GM18861 (cell line): Measurements from ENCODE around the gene IFNB1.

Experiments
- ATAC-seq: cut with Tn5 transposase; IDR thresholded peaks from one replicate; pipeline ENCODE4 v1.9.1; 2021; ENCODE audit not compliant: unreplicated experiment

The IFNB1 gene

DNA sequence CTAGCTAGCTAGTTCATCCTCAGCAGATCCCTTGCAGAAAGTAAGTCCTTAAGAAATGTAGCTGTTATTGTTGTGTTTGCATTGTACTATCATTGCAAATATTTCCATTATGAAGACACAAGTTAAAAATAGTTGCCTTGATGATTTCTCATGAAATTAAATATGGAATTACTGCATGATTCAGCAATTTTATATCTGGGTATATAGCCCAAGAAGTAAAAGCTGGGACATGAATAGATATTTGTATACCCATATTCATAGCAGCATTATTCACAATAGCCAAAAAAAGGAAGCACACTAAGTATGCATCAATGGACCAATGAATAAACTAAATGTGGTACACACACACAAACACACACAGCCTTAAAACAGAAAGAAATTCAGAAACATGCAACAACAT lies 6.8 kb downstream of the IFNB1 start:
- no peak for ATAC-seq

GRCh38 chr9:21070171-21070571 lies 7.6 kb downstream of the IFNB1 start:
- ATAC-seq, result no peak

DNA sequence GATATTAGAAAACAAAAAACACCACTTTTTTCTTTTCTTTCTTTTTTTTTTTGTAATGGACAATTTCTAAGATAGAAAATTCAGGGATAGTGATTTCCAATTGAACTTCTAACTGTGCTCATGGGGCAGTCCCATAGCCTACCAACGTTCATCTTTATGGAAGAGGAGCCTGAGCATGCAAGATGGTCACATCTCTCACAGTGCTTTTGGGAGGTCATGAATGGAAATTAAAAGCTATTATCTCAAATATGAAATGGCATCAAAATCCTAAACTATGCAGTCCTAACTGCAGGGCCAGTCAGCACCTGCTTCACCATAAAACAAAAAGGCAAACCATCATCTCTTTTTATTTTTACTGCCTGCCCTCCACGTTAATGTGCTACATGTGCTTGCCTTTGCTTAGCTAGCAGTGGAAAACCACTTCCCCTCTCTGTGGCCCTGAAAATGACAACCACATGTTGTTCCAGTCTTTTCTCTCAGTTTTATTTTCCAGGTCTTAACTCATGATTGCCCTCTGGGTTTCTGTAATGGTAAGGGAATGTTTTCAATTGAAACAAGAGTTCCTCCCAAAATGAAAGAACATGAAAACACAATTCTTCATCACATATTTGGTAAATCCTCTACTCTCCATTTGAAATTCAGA lies 16.7 kb downstream of the IFNB1 start:
- no peak for ATAC-seq

GRCh38 chr9:21056931-21057330 lies 20.8 kb downstream of the IFNB1 start:
- no peak for ATAC-seq

GRCh38 chr9:21053851-21054250 lies 23.9 kb downstream of the IFNB1 start:
- no peak for ATAC-seq

- ATAC-seq, result no peak
These were observed 30.5 kb downstream of the IFNB1 start for GRCh38 chr9:21047281-21047691.

DNA sequence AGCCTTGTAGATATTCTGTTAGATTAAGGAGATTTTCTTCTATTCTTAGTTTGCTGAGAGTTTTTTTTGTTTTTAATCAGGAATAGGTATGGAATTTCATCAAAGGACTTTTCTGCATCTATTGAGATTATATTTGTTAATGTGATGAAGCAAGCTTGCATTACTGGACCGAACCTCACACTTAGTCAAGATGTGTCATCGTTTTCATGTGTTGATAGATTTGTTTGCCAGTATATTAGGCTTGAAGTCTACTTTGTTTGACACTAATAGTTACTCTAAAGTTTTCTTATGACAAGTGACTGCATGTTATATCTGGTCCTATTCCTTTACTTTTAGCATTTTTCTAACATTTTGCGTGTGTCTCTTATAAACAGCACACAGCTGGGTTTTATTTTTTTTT lies 33.9 kb downstream of the IFNB1 start:
- ATAC-seq, result no peak

DNA sequence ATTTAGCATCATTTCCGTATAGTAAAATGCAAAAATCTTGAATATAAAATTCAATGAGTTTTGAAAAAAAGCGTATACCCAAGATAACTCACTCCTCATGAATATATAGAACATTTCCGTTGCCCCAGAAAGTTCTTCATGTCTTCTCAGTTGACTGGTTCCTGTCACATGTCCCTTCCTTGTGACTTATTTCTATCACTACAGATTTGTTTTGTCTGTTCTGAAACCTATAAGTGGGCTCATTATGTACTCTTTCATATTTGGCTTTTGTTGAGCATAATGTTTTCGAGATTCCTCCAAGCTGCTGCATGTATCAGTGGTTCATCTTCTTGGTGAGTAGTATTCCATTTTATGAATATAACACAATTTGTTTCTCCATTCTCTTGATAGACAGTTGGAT lies 35.3 kb downstream of the IFNB1 start:
- ATAC-seq, result no peak

DNA sequence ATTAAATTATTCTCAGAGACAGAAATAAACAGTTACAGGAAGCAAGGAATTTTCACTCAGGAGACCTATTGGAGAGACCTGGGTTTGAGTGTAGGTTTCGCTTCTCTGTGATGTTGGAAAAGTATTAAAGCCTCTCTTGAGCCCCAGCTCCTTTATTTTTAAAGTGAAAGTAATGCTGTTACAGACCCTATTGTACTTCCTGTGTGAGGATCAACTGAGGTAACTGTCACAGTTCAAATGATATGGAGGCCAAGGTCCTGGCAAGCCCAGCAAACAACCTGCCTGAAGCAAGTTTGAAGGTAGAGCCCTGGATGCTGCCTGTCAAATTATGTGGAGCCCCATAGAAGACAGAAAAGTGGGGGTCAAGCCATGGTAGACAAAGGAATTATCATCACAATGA lies 38.4 kb downstream of the IFNB1 start:
- no peak for ATAC-seq

- ATAC-seq, result no peak
These were observed 40.5 kb downstream of the IFNB1 start for GRCh38 chr9:21037278-21037677.

DNA sequence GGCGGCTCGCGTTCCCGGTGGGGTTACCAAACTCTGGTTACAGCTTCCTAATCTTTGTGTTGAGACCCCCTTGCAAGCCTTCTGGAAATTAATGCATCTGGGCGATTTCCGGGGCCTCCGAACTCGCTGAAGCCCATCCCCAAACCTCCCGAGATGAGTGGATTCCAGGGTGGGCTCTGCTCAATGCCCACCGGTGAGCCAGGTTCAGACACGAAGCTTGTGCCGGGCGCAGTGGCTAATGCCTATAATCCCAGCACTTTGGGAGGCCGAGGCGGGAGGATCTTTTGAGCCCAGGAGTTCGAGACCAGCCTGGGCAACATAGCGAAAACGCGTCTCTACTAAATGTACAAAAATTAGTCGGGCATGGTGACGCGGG lies 45.9 kb downstream of the IFNB1 start:
- ATAC-seq, result no peak

DNA sequence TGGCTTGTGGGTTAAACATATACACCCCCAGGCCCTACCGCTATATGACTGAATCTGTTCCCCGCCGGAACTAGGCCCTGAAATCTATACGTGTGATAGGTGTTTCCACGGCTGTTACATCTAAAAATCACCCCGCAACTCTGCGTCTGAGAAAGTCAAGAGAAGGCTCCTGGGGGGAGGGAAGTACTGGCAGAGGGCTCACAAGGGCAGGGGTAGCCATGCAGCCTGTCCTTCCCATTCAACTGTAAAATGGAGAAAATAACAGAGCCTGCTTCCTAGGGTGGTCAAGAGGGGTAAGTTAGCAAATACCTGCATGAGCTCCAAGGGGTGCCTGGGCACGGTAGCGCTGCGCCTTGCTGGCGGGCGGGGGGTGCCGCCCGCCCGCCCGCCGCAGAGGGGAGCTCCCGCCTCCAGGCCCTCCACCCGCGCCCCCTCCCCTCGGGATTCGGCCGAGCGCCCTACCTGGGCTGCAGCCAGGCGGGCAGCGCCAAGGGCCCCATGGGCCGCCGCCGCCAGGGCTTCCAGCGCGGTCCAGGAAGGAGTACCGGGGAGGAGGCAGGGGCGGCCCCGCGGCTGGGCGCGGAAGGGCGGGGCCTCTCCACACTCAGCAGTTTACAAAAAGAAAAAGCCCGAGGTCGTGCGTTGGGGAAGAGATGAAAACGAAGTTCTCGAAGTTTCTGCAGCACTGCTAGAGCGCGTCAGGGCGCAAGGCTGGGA lies 46.5 kb downstream of the IFNB1 start, which contains the start of gene HACD4:
TSS of gene HACD4 (minus strand) at position 550 of the 717 bp plus-strand sequence. CDS start at position 500, 50 bp downstream.
- ATAC-seq, result peak; percentile 56

DNA sequence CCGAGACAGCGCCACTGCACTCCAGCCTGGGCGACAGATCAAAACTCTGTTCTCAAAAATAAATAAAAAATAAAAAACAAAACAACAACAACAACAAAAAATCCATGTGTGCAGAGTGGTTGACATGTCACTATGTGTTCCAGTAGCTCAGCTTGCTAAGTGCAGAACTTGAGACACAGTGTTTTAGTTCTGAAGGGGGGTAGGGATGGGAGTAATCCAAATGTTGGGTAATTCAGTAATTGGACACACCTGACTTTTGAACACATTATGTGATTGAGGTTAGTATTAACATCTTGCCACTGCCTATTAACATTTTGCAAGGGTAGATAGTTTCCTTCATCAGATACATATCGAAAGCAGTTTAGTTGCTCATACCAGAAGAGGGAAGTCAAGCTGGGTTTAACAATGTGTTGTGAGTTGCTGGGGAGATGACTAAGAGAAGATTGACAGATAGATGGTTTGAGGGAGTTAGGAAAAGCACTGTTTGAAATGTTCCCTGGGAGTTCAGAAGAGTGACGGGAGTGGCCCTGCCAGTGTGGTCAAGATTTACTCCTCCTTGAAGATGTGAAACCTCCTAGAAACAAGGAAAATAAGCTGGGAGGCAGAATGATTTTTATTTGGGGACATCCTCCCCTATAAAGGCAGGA lies 47.2 kb downstream of the IFNB1 start:
- peak; percentile 90 for ATAC-seq

DNA sequence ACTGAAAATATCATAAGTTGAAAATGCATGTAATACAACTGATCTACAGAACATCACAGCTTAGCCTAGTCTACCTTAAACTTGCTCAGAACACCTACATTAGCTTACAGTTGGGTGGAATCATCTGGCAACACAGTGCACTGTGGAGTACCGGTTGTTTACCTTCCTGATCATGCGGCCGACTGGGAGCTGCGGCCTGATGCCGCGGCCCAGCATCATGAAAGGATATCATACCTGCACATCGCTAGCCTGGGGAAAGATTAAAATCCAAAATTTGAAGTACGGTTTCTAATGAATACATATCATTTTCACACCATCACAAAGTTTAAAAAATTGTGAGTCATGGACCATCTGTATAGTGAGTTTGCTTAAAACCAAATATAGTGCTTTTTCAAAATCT lies 48.1 kb downstream of the IFNB1 start:
- ATAC-seq, result no peak

DNA sequence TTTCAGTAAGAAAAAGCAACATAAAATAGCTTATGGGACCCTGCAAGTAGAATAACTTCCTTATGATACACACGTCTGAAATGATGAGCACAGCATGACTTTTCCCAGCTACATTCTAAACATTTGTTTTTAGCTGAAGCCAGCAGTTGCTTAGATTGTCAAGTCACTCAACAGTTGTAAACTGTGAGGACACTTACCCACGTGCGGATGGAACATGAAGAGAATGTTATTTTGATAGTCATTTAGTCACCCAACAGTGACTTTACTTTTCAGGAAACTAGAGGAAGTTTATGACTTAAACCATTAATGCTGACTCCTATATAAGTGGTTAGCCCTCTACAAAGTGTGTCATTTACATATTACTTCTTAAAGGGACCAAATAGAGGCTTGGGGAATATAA lies 49.3 kb downstream of the IFNB1 start:
- ATAC-seq, result no peak

- no peak for ATAC-seq
These were observed 50.4 kb downstream of the IFNB1 start for GRCh38 chr9:21027295-21027694.
